A549 treated with CpdA at 1 μM for 4 hours (cell line): Measurements from ENCODE around the gene GOLGA8B. TPM values are rescaled to one million over a fixed set of nuclear protein-coding genes. Genes with fewer than 3 reads are reported as not detected.

Experiments used
- total RNA-seq: library from RNA; stranded (reverse); fragments of 200-300 nt; extraction: Qiagen RNA extraction; gene quantifications from 5 replicates; pipeline ENCODE4 v1.2.3, GENCODE V29; 2022; ENCODE audit warnings: low read depth

Gene GOLGA8B, protein sequence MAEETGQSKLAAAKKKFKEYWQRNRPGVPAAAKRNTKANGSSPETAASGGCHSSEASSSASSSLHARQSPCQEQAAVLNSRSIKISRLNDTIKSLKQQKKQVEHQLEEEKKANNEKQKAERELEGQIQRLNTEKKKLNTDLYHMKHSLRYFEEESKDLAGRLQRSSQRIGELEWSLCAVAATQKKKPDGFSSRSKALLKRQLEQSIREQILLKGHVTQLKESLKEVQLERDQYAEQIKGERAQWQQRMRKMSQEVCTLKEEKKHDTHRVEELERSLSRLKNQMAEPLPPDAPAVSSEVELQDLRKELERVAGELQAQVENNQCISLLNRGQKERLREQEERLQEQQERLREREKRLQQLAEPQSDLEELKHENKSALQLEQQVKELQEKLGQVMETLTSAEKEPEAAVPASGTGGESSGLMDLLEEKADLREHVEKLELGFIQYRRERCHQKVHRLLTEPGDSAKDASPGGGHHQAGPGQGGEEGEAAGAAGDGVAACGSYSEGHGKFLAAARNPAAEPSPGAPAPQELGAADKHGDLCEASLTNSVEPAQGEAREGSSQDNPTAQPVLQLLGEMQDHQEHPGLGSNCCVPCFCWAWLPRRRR
- total RNA-seq, result 13.4 to 20.1 TPM (median 16.5 TPM) in 5 replicates

DNA sequence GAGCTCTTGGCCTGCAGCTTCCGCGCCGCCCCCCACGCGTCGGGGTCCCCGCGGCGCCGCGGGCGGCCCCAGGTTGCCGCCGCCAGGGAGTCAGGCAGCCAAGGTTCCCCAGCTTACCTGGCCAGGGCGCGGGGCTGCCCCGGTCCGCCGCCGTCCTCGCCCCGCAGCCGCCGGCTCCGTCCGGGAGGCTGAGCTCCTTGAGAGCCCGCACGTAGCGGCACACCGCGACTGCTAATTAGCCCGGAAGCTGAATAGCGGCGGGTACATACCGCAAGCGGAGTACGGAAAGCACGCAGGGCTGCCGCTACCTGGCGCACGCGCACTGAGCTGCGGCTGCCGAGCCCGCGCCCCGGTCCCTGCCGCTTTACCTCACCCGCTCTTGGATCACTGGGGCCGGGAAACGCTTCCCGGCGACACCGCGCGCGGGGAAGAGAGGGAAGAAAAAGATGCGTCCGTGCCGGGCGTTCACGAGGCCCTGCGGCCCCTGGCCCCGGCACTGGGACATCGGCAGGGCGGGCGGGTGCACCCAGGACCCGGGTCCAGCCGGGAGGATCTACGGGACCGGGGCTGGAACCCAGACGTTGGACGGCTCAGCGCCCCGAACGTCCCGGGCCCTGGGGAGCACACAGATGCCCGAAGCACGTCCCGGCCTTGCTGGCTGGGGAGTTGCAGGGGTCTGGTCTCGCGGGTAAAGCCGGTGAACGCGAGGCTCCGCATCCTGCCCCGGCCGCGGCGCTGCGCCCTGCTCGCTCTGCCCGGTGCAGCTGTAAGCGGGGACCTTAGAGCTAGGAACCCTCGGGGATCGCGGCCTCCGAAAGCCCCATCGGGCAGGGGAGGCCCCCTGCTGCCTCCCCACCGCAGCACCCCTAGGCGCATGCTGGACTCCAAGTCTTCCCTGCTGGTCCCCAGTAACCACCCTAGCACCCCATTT is at the start of gene GOLGA8B:
Gene GOLGA8B (minus strand): TSS at position 253 of the 931 bp plus-strand sequence. CDS start 47,739 bp downstream, outside the sequence.

Other genes with a start within 250 kb of the GOLGA8B start
- gene SLC12A6, start 245.9 kb downstream of the GOLGA8B start, total RNA-seq, result 4.5 to 8.9 TPM (median 7.1 TPM) in 5 replicates
- 552 to 613 TPM (median 573 TPM) in 5 replicates for gene NOP10, start 240.5 kb downstream of the GOLGA8B start, total RNA-seq
- not detected in 5 replicates for gene NUTM1, start 240.3 kb downstream of the GOLGA8B start, total RNA-seq
- 44.4 to 69.2 TPM (median 62.5 TPM) in 5 replicates for gene LPCAT4, start 216.5 kb downstream of the GOLGA8B start, total RNA-seq
- 5.9 to 10.4 TPM (median 7.3 TPM) in 5 replicates for gene GOLGA8A, start 145.8 kb downstream of the GOLGA8B start, total RNA-seq
- gene GJD2, start 171.3 kb upstream of the GOLGA8B start, total RNA-seq, result not detected in 5 replicates
- gene ACTC1, start 211.9 kb upstream of the GOLGA8B start, total RNA-seq, result 0.22 to 0.63 TPM (median 0.37 TPM) in 5 replicates